ENCODE data around the gene BCL11A.

The BCL11A gene

GRCh38 chr2:60461421-60462108, 91.9 kb downstream of the BCL11A start:
- DNase-seq (ENCODE audit: low spot score): no peak

- no peak for DNase-seq (ENCODE audit: low spot score)
These were observed 92.7 kb downstream of the BCL11A start for GRCh38 chr2:60460577-60461420.

GRCh38 chr2:60459851-60460250, 93.6 kb downstream of the BCL11A start:
- no peak for DNase-seq (ENCODE audit: low spot score)

GRCh38 chr2:60456115-60456770, 97.2 kb downstream of the BCL11A start:
- DNase-seq (ENCODE audit: low spot score): no peak

- no peak for DNase-seq (ENCODE audit: low spot score)
These were observed 99.6 kb downstream of the BCL11A start for GRCh38 chr2:60453872-60454271.

GRCh38 chr2:60453301-60453700, 100.2 kb downstream of the BCL11A start:
- DNase-seq (ENCODE audit: low spot score): no peak

GRCh38 chr2:60450488-60450887, 103.0 kb downstream of the BCL11A start:
- DNase-seq (ENCODE audit: low spot score): no peak

- DNase-seq (ENCODE audit: low spot score): no peak
These were observed 105.5 kb downstream of the BCL11A start for GRCh38 chr2:60447943-60448342.

- peak; percentile 51 for DNase-seq (ENCODE audit: low spot score)
These were observed 106.8 kb downstream of the BCL11A start for GRCh38 chr2:60446413-60447267.

- DNase-seq (ENCODE audit: low spot score): no peak
These were observed 107.7 kb downstream of the BCL11A start for GRCh38 chr2:60445684-60446179.

- DNase-seq (ENCODE audit: low spot score): no peak
These were observed 110.8 kb downstream of the BCL11A start for GRCh38 chr2:60442608-60443007.

- DNase-seq (ENCODE audit: low spot score): no peak
These were observed 111.7 kb downstream of the BCL11A start for GRCh38 chr2:60441800-60442199.

GRCh38 chr2:60440767-60441163, 112.7 kb downstream of the BCL11A start:
- no peak for DNase-seq (ENCODE audit: low spot score)

- DNase-seq (ENCODE audit: low spot score): no peak
These were observed 113.2 kb downstream of the BCL11A start for GRCh38 chr2:60440079-60440766.

- DNase-seq (ENCODE audit: low spot score): peak; percentile 85
These were observed 114.1 kb downstream of the BCL11A start for GRCh38 chr2:60439219-60439974.

- no peak for DNase-seq (ENCODE audit: low spot score)
These were observed 114.8 kb downstream of the BCL11A start for GRCh38 chr2:60438653-60439052.

GRCh38 chr2:60438131-60438530, 115.3 kb downstream of the BCL11A start:
- DNase-seq (ENCODE audit: low spot score): no peak

GRCh38 chr2:60437080-60437696, 116.3 kb downstream of the BCL11A start:
- no peak for DNase-seq (ENCODE audit: low spot score)

GRCh38 chr2:60433018-60433596, 120.3 kb downstream of the BCL11A start:
- no peak for DNase-seq (ENCODE audit: low spot score)

Data from germinal center (tissue), 1 donor.